HFFc6 (cell line): ENCODE results near the gene TEC. TPM values are rescaled to one million over a fixed set of nuclear protein-coding genes. Genes with fewer than 3 reads are reported as not detected.
"Not testable (repeated sequence)": the region's sequence is repeated elsewhere in the genome, so short reads cannot be mapped to it uniquely, and the experiment has no call there.

Experiments used
- DNase-seq: peaks from one replicate; pipeline ENCODE4 v3.0.0-alpha.2; 2018
- H3K27ac Mint-ChIP-seq: 2 replicates; pipeline ENCODE4 v1.8.0; 2020; ENCODE audit warnings: mild to moderate bottlenecking, mixed read lengths
- H3K27me3 Mint-ChIP-seq: 2 replicates; pipeline ENCODE4 v1.8.0; 2021; ENCODE audit warnings: mild to moderate bottlenecking, moderate library complexity, mixed read lengths; ENCODE audit not compliant: insufficient read depth
- H3K36me3 Mint-ChIP-seq: 2 replicates; pipeline ENCODE4 v1.8.0; 2021; ENCODE audit warnings: low read depth, mixed read lengths
- H3K4me1 Mint-ChIP-seq: 2 replicates; pipeline ENCODE4 v1.8.0; 2020; ENCODE audit warnings: low read depth, mixed read lengths
- H3K4me3 Mint-ChIP-seq: 2 replicates; pipeline ENCODE4 v1.8.0; 2020; ENCODE audit warnings: mild to moderate bottlenecking, moderate library complexity, mixed read lengths
- H3K9me3 Mint-ChIP-seq: 2 replicates; pipeline ENCODE4 v1.8.0; 2020; ENCODE audit warnings: mild to moderate bottlenecking, mixed read lengths
- CTCF ChIP-seq: fragments of 200-600 bp; sonication (generic); IDR thresholded peaks from 2 replicates; pipeline ENCODE4 v1.5.0; 2021; ENCODE audit warnings: antibody characterized with exemption, mild to moderate bottlenecking
- total RNA-seq, 6 experiments: library from RNA; stranded (reverse); fragmentation: NEBNext Ultra II Directional; extraction: Animal tissue kit (Norgen Biotek cat#: 25700); gene quantifications; 2 replicates in 1 of 6; 3 replicates in 5 of 6; pipeline ENCODE4 v1.2.3, GENCODE V29; 2021

The TEC gene
- total RNA-seq, 6 experiments from 2014 or later: 0.23 TPM; not detected in 5

DNA sequence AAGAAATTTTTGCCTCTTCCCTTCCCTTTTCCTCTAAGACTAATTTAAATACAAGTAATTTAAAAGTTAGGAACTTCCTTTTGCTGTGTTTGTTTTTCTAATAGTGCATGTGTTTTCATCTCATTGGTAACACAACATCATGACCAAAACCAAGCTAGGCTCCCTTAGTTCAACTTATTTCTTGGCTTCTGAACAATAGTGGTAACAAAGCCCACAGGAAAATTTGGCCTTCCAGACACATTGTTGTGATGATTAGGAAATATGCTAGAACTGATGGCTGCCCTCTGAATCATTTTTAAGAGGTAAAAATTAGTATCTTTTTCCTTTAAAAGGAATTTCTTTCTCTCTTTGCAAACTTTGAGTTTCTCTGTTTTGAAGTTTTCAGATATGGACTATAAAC is 25.5 kb upstream of the TEC start:
- no peak for TF ChIP-seq CTCF
- H3K27ac Mint-ChIP-seq: no peak overlapping the region
- H3K9me3 Mint-ChIP-seq: no peaks in the 10 kb centered on the region
- H3K4me1 Mint-ChIP-seq: peaks cover 8% of the 10 kb centered on the region
- no peaks in the 10 kb centered on the region for H3K36me3 Mint-ChIP-seq
- H3K27me3 Mint-ChIP-seq: peaks cover 2% of the 10 kb centered on the region
- DNase-seq: no peak
- H3K4me3 Mint-ChIP-seq: no peak overlapping the region

GRCh38 chr4:48292218-48292790 is 22.7 kb upstream of the TEC start:
- H3K9me3 Mint-ChIP-seq, H3K36me3 Mint-ChIP-seq, H3K27ac Mint-ChIP-seq, H3K27me3 Mint-ChIP-seq, H3K4me3 Mint-ChIP-seq, DNase-seq, H3K4me1 Mint-ChIP-seq: not testable (repeated sequence)

- H3K9me3 Mint-ChIP-seq: no peaks in the 10 kb centered on the region
- H3K4me3 Mint-ChIP-seq: no peak overlapping the region
- DNase-seq: no peak
Measured at GRCh38 chr4:48290146-48290772, 20.6 kb upstream of the TEC start.

GRCh38 chr4:48286060-48286459 is 16.4 kb upstream of the TEC start:
- not testable (repeated sequence) for H3K27ac Mint-ChIP-seq, H3K9me3 Mint-ChIP-seq, H3K36me3 Mint-ChIP-seq, H3K4me3 Mint-ChIP-seq, H3K4me1 Mint-ChIP-seq, DNase-seq
- peaks cover 48% of the 10 kb centered on the region for H3K27me3 Mint-ChIP-seq

More at GRCh38 chr4:48290146-48290772, 20.6 kb upstream of the TEC start:
- Mint-ChIP-seq H3K27ac (no peak overlapping the region), H3K36me3 (no peaks in the 10 kb centered on the region), H3K27me3 (peaks cover 11% of the 10 kb centered on the region), H3K4me1 (no peaks in the 10 kb centered on the region)
- peak; percentile 81 for TF ChIP-seq CTCF

DNA sequence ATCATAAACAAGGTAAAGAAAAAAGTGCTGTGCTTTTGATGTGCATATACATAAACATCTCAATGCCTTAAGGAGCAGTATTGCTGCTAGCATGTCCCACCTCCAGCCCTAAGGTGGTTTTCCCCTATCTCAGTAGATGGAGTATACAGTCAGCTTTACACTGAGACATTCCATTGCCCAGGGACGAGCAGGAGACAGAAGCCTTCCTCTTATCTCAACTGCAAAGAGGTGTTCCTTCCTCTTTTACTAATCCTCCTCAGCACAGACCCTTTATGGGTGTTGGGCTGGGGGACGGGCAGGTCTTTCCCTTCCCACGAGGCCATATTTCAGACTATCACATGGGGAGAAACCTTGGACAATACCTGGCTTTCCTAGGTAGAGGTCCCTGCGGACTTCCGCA is 16.0 kb upstream of the TEC start:
- peaks cover 50% of the 10 kb centered on the region for H3K27me3 Mint-ChIP-seq
- H3K36me3 Mint-ChIP-seq, H3K4me1 Mint-ChIP-seq, H3K27ac Mint-ChIP-seq, H3K9me3 Mint-ChIP-seq, DNase-seq, H3K4me3 Mint-ChIP-seq: not testable (repeated sequence)

DNA sequence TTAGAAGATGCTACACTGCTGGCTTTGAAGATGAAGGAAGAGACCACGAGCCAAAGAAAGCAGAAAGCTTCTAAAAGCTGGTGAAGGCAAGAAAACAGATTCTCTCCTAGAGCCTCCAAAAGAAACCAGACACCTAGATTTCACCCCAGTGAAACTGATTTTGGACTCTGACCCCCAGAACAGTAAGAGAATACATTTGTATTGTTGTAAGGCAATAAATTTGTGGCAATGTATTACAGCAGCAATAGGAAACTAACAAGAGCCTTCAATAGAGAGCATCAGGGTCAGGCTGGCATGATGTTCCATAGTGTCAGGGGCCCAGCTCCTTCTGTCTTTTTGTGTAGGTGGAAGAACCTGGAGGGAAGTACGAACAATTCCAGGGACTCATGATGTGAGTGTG is 6.0 kb upstream of the TEC start:
- TF ChIP-seq CTCF: no peak
- DNase-seq: no peak
- peaks cover 18% of the 10 kb centered on the region for H3K27me3 Mint-ChIP-seq
- H3K4me3 Mint-ChIP-seq: no peak overlapping the region
- H3K4me1 Mint-ChIP-seq: no peaks in the 10 kb centered on the region
- H3K9me3 Mint-ChIP-seq: no peaks in the 10 kb centered on the region
- H3K27ac Mint-ChIP-seq: no peak overlapping the region
- no peaks in the 10 kb centered on the region for H3K36me3 Mint-ChIP-seq

- no peak overlapping the region for H3K27ac Mint-ChIP-seq
- no peaks in the 10 kb centered on the region for H3K4me1 Mint-ChIP-seq
- no peak overlapping the region for H3K4me3 Mint-ChIP-seq
- peak; percentile 74 for TF ChIP-seq CTCF
- no peaks in the 10 kb centered on the region for H3K9me3 Mint-ChIP-seq
- H3K27me3 Mint-ChIP-seq: peaks cover 16% of the 10 kb centered on the region
- peak; percentile 34 for DNase-seq
- H3K36me3 Mint-ChIP-seq: no peaks in the 10 kb centered on the region
Measured at GRCh38 chr4:48275247-48275646, 5.6 kb upstream of the TEC start.
